Prostate gland (tissue), 2 donors: ENCODE measurements around the gene SMPD4.
"Not testable (repeated sequence)": the region's sequence is repeated elsewhere in the genome, so short reads cannot be mapped to it uniquely, and the experiment has no call there.

Experiments
- CTCF ChIP-seq, 4 experiments: fragments of 200-600 bp in 2 of 4; fragments of 450-650 bp in 2 of 4; sonication (generic) in 2 of 4; IDR thresholded peaks; 1 replicate in 3 of 4; 2 replicates in 1 of 4; pipeline ENCODE4 v1.5.1; 2016 to 2019; ENCODE audit warnings: antibody characterized with exemption in 4 of 4, mild to moderate bottlenecking in 2 of 4, moderate library complexity in 2 of 4
- POLR2AphosphoS5 ChIP-seq: sonication (generic); formaldehyde crosslinking; IDR thresholded peaks from one replicate; pipeline ENCODE4 v1.6.1; 2017; ENCODE audit warnings: antibody characterized with exemption

- TF ChIP-seq CTCF (IDR thresholded peaks at IDR 0.05); POLR2AphosphoS5: not testable (repeated sequence)
Observed at GRCh38 chr2:130160838-130161705, 20.3 kb downstream of the SMPD4 start.
